SK-N-SH (cell line): Measurements from ENCODE around the gene PSMC3IP. TPM values are rescaled to one million over a fixed set of nuclear protein-coding genes. Genes with fewer than 3 reads are reported as not detected.
A peak's percentile ranks its signal among the peaks of the same experiment; 100 is the strongest.

ENCODE experiments used
- CTCF ChIA-PET: fragments of 300-600, 350-600 bp; formaldehyde crosslinking; extraction: SDS; loops from one replicate; lab custom pipeline; 2021; lab: Yijun Ruan, JAX
- POLR2A ChIA-PET: fragments of 350-600 bp; sonication (Branson Sonifier 250); formaldehyde crosslinking; extraction: SDS; loops from one replicate; lab custom pipeline; 2020; ENCODE audit warnings: antibody characterized with exemption, inconsistent platforms; lab: Yijun Ruan, JAX
- DNase-seq: peaks from one replicate; pipeline ENCODE4 v3.0.0; 2012
- H2AFZ ChIP-seq: fragments of 200-600 bp; sonication (generic); 2 replicates; pipeline ENCODE4 v1.8.1; 2016; ENCODE audit warnings: antibody characterized with exemption, mild to moderate bottlenecking, low read depth
- H3F3A ChIP-seq: fragments of 200-600 bp; sonication (generic); replicated peaks from 2 replicates; pipeline ENCODE3; 2016; ENCODE audit warnings: antibody characterized with exemption, mild to moderate bottlenecking; ENCODE audit not compliant: insufficient read depth
- H3K27ac ChIP-seq, 2 experiments: fragments of 200-500 bp in 1 of 2; fragments of 200-600 bp in 1 of 2; sonication (Bioruptor generic) in 1 of 2; sonication (generic), shearing (Covaris generic) in 1 of 2; 2 replicates each; pipeline versions ENCODE4 v1.5.1 to v1.6.1; 2014 to 2016; ENCODE audit warnings: low read depth in 2 of 2, inconsistent platforms in 1 of 2, low read length in 1 of 2, mild to moderate bottlenecking in 1 of 2, mixed read lengths in 1 of 2
- H3K27me3 ChIP-seq: fragments of 200-600 bp; sonication (generic), shearing (Covaris generic); 2 replicates; pipeline ENCODE4 v1.6.1; 2016; ENCODE audit warnings: mixed run types; ENCODE audit not compliant: insufficient read depth
- H3K36me3 ChIP-seq, 2 experiments: fragments of 200-500 bp in 1 of 2; fragments of 200-600 bp in 1 of 2; sonication (Bioruptor generic) in 1 of 2; sonication (generic) in 1 of 2; replicated peaks in 1 of 2; 2 replicates each; pipeline versions ENCODE3 to v1.5.1; 2014 to 2016; ENCODE audit warnings: low read length in 1 of 2, mild to moderate bottlenecking in 1 of 2; ENCODE audit not compliant: insufficient read depth in 2 of 2, control insufficient read depth in 1 of 2
- H3K4me1 ChIP-seq, 2 experiments: fragments of 200-500 bp in 1 of 2; fragments of 200-600 bp in 1 of 2; sonication (Bioruptor generic) in 1 of 2; sonication (generic), shearing (Covaris generic) in 1 of 2; 2 replicates each; pipeline versions ENCODE4 v1.5.1 to v1.6.1; 2014 to 2016; ENCODE audit warnings: low read depth in 1 of 2, low read length in 1 of 2, mixed run types in 1 of 2; ENCODE audit not compliant: insufficient read depth in 2 of 2, control insufficient read depth in 1 of 2
- H3K4me2 ChIP-seq: fragments of 200-600 bp; sonication (generic), shearing (Covaris generic); 2 replicates; pipeline ENCODE4 v1.6.1; 2017; ENCODE audit warnings: mixed run types
- H3K4me3 ChIP-seq, 2 experiments: fragments of 200-500 bp in 1 of 2; fragments of 200-600 bp in 1 of 2; sonication (Bioruptor generic) in 1 of 2; sonication (generic), shearing (Covaris generic) in 1 of 2; 2 replicates each; pipeline versions ENCODE4 v1.5.1 to v1.8.1; 2014 to 2016; ENCODE audit warnings: low read depth in 2 of 2, inconsistent platforms in 1 of 2, low read length in 1 of 2, mild to moderate bottlenecking in 1 of 2, mixed read lengths in 1 of 2, moderate library complexity in 1 of 2
- H3K79me2 ChIP-seq: fragments of 200-600 bp; sonication (generic); 2 replicates; pipeline ENCODE4 v1.8.1; 2017; ENCODE audit warnings: mild to moderate bottlenecking; ENCODE audit not compliant: insufficient read depth
- H3K9ac ChIP-seq: fragments of 200-600 bp; sonication (generic); 2 replicates; pipeline ENCODE4 v1.6.1; 2017; ENCODE audit warnings: mixed run types
- H3K9me2 ChIP-seq: fragments of 200-600 bp; sonication (generic); 2 replicates; pipeline ENCODE4 v1.6.1; 2017; ENCODE audit warnings: mixed run types
- H3K9me3 ChIP-seq: fragments of 200-600 bp; sonication (generic); 2 replicates; pipeline ENCODE4 v1.6.1; 2017; ENCODE audit warnings: mixed run types, mild to moderate bottlenecking, moderate library complexity
- H4K20me1 ChIP-seq: fragments of 200-600 bp; sonication (generic); 2 replicates; pipeline ENCODE4 v1.6.1; 2017; ENCODE audit warnings: mild to moderate bottlenecking, mixed run types; ENCODE audit not compliant: insufficient read depth
- ELF1 ChIP-seq: IDR thresholded peaks from 2 replicates; pipeline ENCODE4 v1.4.0; 2012
- EP300 ChIP-seq, 2 experiments: IDR thresholded peaks; 2 replicates each; pipeline versions ENCODE4 v1.4.0 to v1.6.1; 2012; ENCODE audit warnings: borderline replicate concordance in 1 of 2, low read depth in 1 of 2, low read length in 1 of 2
- FOSL2 ChIP-seq: IDR thresholded peaks from 2 replicates; pipeline ENCODE4 v1.4.0; 2012; ENCODE audit warnings: low read depth, mild to moderate bottlenecking, moderate library complexity, borderline replicate concordance
- GATA2 ChIP-seq: sonication (generic); formaldehyde crosslinking; IDR thresholded peaks from 2 replicates; pipeline ENCODE4 v1.5.0; 2020; ENCODE audit warnings: mild to moderate bottlenecking, missing genetic modification reagents
- NFIC ChIP-seq: IDR thresholded peaks from 2 replicates; pipeline ENCODE4 v1.4.0; 2012; ENCODE audit warnings: borderline replicate concordance
- POLR2AphosphoS5 ChIP-seq: IDR thresholded peaks from 2 replicates; pipeline ENCODE4 v1.6.1; 2012; ENCODE audit warnings: low read depth, low read length
- RCOR1 ChIP-seq: fragments of 150-350 bp; IDR thresholded peaks from 2 replicates; pipeline ENCODE4 v1.6.1; 2017; ENCODE audit warnings: antibody characterized with exemption, low read length
- SIN3A ChIP-seq: IDR thresholded peaks from 2 replicates; pipeline ENCODE4 v1.6.1; 2012; ENCODE audit warnings: low read depth, mild to moderate bottlenecking, low read length, moderate library complexity, borderline replicate concordance
- TEAD4 ChIP-seq: IDR thresholded peaks from 2 replicates; pipeline ENCODE4 v1.4.0; 2012; ENCODE audit warnings: mild to moderate bottlenecking, borderline replicate concordance; ENCODE audit not compliant: insufficient read depth
- USF1 ChIP-seq: IDR thresholded peaks from 2 replicates; pipeline ENCODE4 v1.4.0; 2012; ENCODE audit warnings: low read depth, borderline replicate concordance
- WGBS: methylation state at CpG from one replicate; pipeline ENCODE4 v1.1.6; 2017; ENCODE audit warnings: low lambda C conversion rate; 5-methylcytosine and 5-hydroxymethylcytosine counted together
- polyA plus RNA-seq, 3 experiments: library from polyadenylated mRNA; depleted of rRNA; stranded (reverse); fragments of >200 nt; gene quantifications; 2 replicates each; pipeline ENCODE4 v1.2.3, GENCODE V29; 2012
- TF ChIP-seq, protein P1 (sequence below): IDR thresholded peaks from 2 replicates; pipeline ENCODE4 v1.4.0; 2012; ENCODE audit warnings: low read depth, borderline replicate concordance
- TF ChIP-seq, protein P2 (sequence below): IDR thresholded peaks from 2 replicates; pipeline ENCODE4 v1.6.1; 2012; ENCODE audit warnings: mild to moderate bottlenecking, low read depth, low read length, moderate library complexity
- TF ChIP-seq, protein P3 (sequence below): fragments of 150-350 bp; IDR thresholded peaks from 2 replicates; pipeline ENCODE4 v1.6.1; 2016; ENCODE audit warnings: mild to moderate bottlenecking, low read depth, low read length
- TF ChIP-seq, protein P4 (sequence below): fragments of 200-600 bp; sonication (generic); IDR thresholded peaks from 2 replicates; pipeline ENCODE4 v1.6.1; 2017; ENCODE audit warnings: antibody characterized with exemption, mild to moderate bottlenecking, moderate library complexity

Gene PSMC3IP
- polyA plus RNA-seq, 1 of the 3 experiments (the other 2 are of a cell fraction), result 17.3 TPM

- TF ChIP-seq, protein P1, sequence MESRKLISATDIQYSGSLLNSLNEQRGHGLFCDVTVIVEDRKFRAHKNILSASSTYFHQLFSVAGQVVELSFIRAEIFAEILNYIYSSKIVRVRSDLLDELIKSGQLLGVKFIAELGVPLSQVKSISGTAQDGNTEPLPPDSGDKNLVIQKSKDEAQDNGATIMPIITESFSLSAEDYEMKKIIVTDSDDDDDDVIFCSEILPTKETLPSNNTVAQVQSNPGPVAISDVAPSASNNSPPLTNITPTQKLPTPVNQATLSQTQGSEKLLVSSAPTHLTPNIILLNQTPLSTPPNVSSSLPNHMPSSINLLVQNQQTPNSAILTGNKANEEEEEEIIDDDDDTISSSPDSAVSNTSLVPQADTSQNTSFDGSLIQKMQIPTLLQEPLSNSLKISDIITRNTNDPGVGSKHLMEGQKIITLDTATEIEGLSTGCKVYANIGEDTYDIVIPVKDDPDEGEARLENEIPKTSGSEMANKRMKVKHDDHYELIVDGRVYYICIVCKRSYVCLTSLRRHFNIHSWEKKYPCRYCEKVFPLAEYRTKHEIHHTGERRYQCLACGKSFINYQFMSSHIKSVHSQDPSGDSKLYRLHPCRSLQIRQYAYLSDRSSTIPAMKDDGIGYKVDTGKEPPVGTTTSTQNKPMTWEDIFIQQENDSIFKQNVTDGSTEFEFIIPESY, result 0 out of 2 replicates have a peak, but pooled peaks have one; percentile 14
- no peak for TF ChIP-seq GATA2
- peak; percentile 51 for TF ChIP-seq ELF1
- no peak for TF ChIP-seq TEAD4
- TF ChIP-seq, protein P2, sequence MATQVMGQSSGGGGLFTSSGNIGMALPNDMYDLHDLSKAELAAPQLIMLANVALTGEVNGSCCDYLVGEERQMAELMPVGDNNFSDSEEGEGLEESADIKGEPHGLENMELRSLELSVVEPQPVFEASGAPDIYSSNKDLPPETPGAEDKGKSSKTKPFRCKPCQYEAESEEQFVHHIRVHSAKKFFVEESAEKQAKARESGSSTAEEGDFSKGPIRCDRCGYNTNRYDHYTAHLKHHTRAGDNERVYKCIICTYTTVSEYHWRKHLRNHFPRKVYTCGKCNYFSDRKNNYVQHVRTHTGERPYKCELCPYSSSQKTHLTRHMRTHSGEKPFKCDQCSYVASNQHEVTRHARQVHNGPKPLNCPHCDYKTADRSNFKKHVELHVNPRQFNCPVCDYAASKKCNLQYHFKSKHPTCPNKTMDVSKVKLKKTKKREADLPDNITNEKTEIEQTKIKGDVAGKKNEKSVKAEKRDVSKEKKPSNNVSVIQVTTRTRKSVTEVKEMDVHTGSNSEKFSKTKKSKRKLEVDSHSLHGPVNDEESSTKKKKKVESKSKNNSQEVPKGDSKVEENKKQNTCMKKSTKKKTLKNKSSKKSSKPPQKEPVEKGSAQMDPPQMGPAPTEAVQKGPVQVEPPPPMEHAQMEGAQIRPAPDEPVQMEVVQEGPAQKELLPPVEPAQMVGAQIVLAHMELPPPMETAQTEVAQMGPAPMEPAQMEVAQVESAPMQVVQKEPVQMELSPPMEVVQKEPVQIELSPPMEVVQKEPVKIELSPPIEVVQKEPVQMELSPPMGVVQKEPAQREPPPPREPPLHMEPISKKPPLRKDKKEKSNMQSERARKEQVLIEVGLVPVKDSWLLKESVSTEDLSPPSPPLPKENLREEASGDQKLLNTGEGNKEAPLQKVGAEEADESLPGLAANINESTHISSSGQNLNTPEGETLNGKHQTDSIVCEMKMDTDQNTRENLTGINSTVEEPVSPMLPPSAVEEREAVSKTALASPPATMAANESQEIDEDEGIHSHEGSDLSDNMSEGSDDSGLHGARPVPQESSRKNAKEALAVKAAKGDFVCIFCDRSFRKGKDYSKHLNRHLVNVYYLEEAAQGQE, result no peak
- TF ChIP-seq NFIC, result peak; percentile 90
- TF ChIP-seq, all 33 proteins: peak for 13
These were observed 10.5 kb downstream of the PSMC3IP start, which contains the start of gene MLX (continued) for GRCh38 chr17:42566883-42567573.

DNA sequence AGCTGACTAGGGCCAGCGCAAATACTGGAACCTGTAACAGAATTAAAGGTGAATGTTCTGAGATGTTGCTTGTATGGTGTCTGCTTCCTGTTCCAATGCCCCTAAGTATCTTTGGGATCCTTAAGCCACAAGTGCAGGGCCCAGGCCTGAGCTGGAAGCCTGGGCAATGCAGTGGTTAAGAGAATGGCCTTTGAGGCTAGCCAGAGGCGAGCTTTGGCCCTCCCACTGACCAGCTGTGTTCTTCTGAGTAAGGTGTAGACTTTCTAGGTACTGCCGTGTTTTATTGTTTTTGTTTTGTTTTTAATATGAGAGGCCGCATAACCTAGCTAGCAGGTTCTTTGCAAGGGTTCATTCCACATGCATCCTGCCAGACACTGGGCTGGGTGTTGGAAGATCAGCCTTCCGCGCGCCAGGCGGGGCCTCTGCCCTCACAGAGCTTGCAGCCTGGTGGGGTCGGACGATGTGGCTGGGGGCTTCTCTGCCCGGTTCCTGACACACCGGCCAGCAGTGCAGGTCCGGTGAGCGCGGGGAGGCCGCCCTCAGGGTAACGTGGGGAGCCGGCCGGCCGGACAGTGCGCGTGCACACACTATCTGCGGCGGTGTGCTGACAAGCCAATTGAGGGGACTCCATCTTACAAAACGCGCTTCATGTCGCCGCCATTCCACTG lies 11.2 kb downstream of the PSMC3IP start:
- H3K27ac ChIP-seq, result peak overlapping the region; percentile 43 to 85; a peak in 3 of 4 replicates
- H3K36me3 ChIP-seq, result peaks cover 35 to 52% of the 10 kb centered on the region in 2 experiments
- no peaks in the 10 kb centered on the region for H4K20me1 ChIP-seq
- peak overlapping the region; percentile 98; the same call in 1 of the 2 replicates for H3K4me2 ChIP-seq
- WGBS, result 70% methylated on average over 11 of the region's 28 CpGs
- DNase-seq, result no peak
- no peaks in the 10 kb centered on the region for H3K9me3 ChIP-seq
- peaks cover 81% of the 10 kb centered on the region for H3K79me2 ChIP-seq
- no peaks in the 10 kb centered on the region for H3K9me2 ChIP-seq
- H3F3A ChIP-seq, result peaks cover 35% of the 10 kb centered on the region
- POLR2A ChIA-PET, result interaction anchor here (1.3 kb wide), 1 partner anchor 11 kb away, joined by 5 read pairs; the partner anchor contains the start of gene PSMC3IP
- CTCF ChIA-PET, result interaction anchor here (0.7 to 8.3 kb wide), 4 partner anchors 12 to 156 kb away, joined by 3 to 51 read pairs (median 25); partner anchors contain the start of gene PSMC3IP
- H3K4me3 ChIP-seq, result peak overlapping the region; percentile 76 to 92; a peak in 3 of 4 replicates
- H3K27me3 ChIP-seq, result no peaks in the 10 kb centered on the region
- H3K4me1 ChIP-seq, result peaks cover 4 to 32% of the 10 kb centered on the region in 2 experiments; a peak in 3 of 4 replicates
- peak overlapping the region; percentile 30; the same call in 1 of the 2 replicates for H3K9ac ChIP-seq
- TF ChIP-seq, protein P3, sequence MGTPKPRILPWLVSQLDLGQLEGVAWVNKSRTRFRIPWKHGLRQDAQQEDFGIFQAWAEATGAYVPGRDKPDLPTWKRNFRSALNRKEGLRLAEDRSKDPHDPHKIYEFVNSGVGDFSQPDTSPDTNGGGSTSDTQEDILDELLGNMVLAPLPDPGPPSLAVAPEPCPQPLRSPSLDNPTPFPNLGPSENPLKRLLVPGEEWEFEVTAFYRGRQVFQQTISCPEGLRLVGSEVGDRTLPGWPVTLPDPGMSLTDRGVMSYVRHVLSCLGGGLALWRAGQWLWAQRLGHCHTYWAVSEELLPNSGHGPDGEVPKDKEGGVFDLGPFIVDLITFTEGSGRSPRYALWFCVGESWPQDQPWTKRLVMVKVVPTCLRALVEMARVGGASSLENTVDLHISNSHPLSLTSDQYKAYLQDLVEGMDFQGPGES, result no peak
- TF ChIP-seq FOSL2 (no peak), RCOR1 (no peak), SIN3A (no peak), POLR2AphosphoS5 (no peak), USF1 (no peak), EP300 (IDR thresholded peaks at IDR 0.05; ENCODE audit: borderline replicate concordance in 1 of 2, low read depth in 1 of 2, low read length in 1 of 2) (no peak)
- TF ChIP-seq, protein P4, sequence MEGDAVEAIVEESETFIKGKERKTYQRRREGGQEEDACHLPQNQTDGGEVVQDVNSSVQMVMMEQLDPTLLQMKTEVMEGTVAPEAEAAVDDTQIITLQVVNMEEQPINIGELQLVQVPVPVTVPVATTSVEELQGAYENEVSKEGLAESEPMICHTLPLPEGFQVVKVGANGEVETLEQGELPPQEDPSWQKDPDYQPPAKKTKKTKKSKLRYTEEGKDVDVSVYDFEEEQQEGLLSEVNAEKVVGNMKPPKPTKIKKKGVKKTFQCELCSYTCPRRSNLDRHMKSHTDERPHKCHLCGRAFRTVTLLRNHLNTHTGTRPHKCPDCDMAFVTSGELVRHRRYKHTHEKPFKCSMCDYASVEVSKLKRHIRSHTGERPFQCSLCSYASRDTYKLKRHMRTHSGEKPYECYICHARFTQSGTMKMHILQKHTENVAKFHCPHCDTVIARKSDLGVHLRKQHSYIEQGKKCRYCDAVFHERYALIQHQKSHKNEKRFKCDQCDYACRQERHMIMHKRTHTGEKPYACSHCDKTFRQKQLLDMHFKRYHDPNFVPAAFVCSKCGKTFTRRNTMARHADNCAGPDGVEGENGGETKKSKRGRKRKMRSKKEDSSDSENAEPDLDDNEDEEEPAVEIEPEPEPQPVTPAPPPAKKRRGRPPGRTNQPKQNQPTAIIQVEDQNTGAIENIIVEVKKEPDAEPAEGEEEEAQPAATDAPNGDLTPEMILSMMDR, result no peak
- peak overlapping the region; percentile 78 for H2AFZ ChIP-seq
